Neural cell (in vitro differentiated cells): Measurements from ENCODE around the gene IRF8. TPM values are rescaled to one million over a fixed set of nuclear protein-coding genes. Genes with fewer than 3 reads are reported as not detected.
"Not testable (repeated sequence)": the region's sequence is repeated elsewhere in the genome, so short reads cannot be mapped to it uniquely, and the experiment has no call there.

Experiments used
- H2AFZ ChIP-seq: fragments of 200-600, 300-800 bp; sonication (generic), shearing (Covaris generic); 2 replicates; pipeline ENCODE4 v1.6.0; 2014; ENCODE audit warnings: low read depth, mild to moderate bottlenecking, antibody characterized with exemption, low read length, moderate library complexity
- H3F3A ChIP-seq: fragments of 200-600 bp; shearing (Covaris generic); 2 replicates; pipeline ENCODE4 v1.6.1; 2016; ENCODE audit warnings: mild to moderate bottlenecking, moderate library complexity, mixed read lengths, antibody characterized with exemption, low read length; ENCODE audit not compliant: insufficient read depth, poor library complexity, severe bottlenecking
- H3K27ac ChIP-seq: fragments of 200-600, 300-800 bp; sonication (generic), shearing (Covaris generic); 2 replicates; pipeline ENCODE4 v1.5.1; 2014; ENCODE audit warnings: mild to moderate bottlenecking, low read length, moderate library complexity
- H3K27me3 ChIP-seq: fragments of 300-800, 200-600 bp; sonication (generic), shearing (Covaris generic); 2 replicates; pipeline ENCODE4 v1.6.0; 2014; ENCODE audit warnings: mild to moderate bottlenecking, low read depth, low read length, moderate library complexity; ENCODE audit not compliant: insufficient read depth
- H3K36me3 ChIP-seq: fragments of 300-800, 200-600 bp; sonication (generic), shearing (Covaris generic); 2 replicates; pipeline ENCODE4 v1.5.1; 2014; ENCODE audit warnings: mild to moderate bottlenecking, antibody characterized with exemption, low read length, moderate library complexity; ENCODE audit not compliant: insufficient read depth
- H3K4me2 ChIP-seq: fragments of 300-800, 200-600 bp; sonication (generic), shearing (Covaris generic); 2 replicates; pipeline ENCODE4 v1.6.0; 2014; ENCODE audit warnings: mild to moderate bottlenecking, low read length
- H3K4me3 ChIP-seq: fragments of 300-800, 200-600 bp; sonication (generic), shearing (Covaris generic); 2 replicates; pipeline ENCODE4 v1.5.1; 2014; ENCODE audit warnings: mild to moderate bottlenecking, low read length, moderate library complexity
- H3K79me2 ChIP-seq: fragments of 200-600 bp; shearing (Covaris generic); replicated peaks from 2 replicates; pipeline ENCODE4 v1.6.0; 2014; ENCODE audit warnings: mild to moderate bottlenecking, low read length, moderate library complexity; ENCODE audit not compliant: insufficient read depth
- H3K9ac ChIP-seq: fragments of 300-800, 200-600 bp; sonication (generic), shearing (Covaris generic); 2 replicates; pipeline ENCODE4 v1.6.1; 2016; ENCODE audit warnings: mild to moderate bottlenecking, low read length, mixed read lengths
- H3K9me2 ChIP-seq: fragments of 200-600 bp; shearing (Covaris generic); 2 replicates; pipeline ENCODE4 v1.6.1; 2016; ENCODE audit warnings: mild to moderate bottlenecking, low read length, mixed read lengths; ENCODE audit not compliant: insufficient read depth
- H3K9me3 ChIP-seq: fragments of 200-600, 300-800 bp; sonication (generic), shearing (Covaris generic); 2 replicates; pipeline ENCODE4 v1.6.1; 2016; ENCODE audit warnings: mild to moderate bottlenecking, mixed run types, low read length, moderate library complexity, mixed read lengths
- H4K20me1 ChIP-seq: fragments of 200-600 bp; shearing (Covaris generic); 2 replicates; pipeline ENCODE4 v1.6.1; 2016; ENCODE audit warnings: mild to moderate bottlenecking, mixed run types; ENCODE audit not compliant: insufficient read depth
- EP300 ChIP-seq: fragments of 450-650 bp; conservative IDR thresholded peaks from 2 replicates; pipeline ENCODE4 v1.6.1; 2014; ENCODE audit warnings: antibody characterized with exemption, mild to moderate bottlenecking, moderate library complexity; ENCODE audit not compliant: poor library complexity, severe bottlenecking
- EZH2 ChIP-seq: fragments of 200-600, 300-800 bp; shearing (Covaris generic), sonication (generic); IDR thresholded peaks from 2 replicates; pipeline ENCODE4 v1.6.1; 2014; ENCODE audit warnings: antibody characterized with exemption, low read length, borderline replicate concordance, mild to moderate bottlenecking; ENCODE audit not compliant: insufficient read depth, poor library complexity, severe bottlenecking
- MXI1 ChIP-seq: fragments of 450-650 bp; conservative IDR thresholded peaks from 2 replicates; pipeline ENCODE4 v1.6.1; 2014; ENCODE audit warnings: antibody characterized with exemption, mild to moderate bottlenecking; ENCODE audit not compliant: poor library complexity, severe bottlenecking
- POLR2AphosphoS5 ChIP-seq: IDR thresholded peaks from 2 replicates; pipeline ENCODE4 v1.6.1; 2012
- RAD21 ChIP-seq: fragments of 450-650 bp; conservative IDR thresholded peaks from 2 replicates; pipeline ENCODE4 v1.6.1; 2014; ENCODE audit warnings: antibody characterized with exemption, mild to moderate bottlenecking, moderate library complexity
- SMC3 ChIP-seq: fragments of 450-650 bp; conservative IDR thresholded peaks from 2 replicates; pipeline ENCODE4 v1.6.1; 2014; ENCODE audit warnings: antibody characterized with exemption, mild to moderate bottlenecking, moderate library complexity; ENCODE audit not compliant: poor library complexity
- TAF1 ChIP-seq: IDR thresholded peaks from 2 replicates; pipeline ENCODE4 v1.6.1; 2012; ENCODE audit warnings: low read depth
- polyA plus RNA-seq: library from polyadenylated mRNA; depleted of rRNA; stranded (reverse); fragments of >200 nt; gene quantifications from 2 replicates; pipeline ENCODE4 v1.2.3, GENCODE V29; 2014
- TF ChIP-seq, protein P1 (sequence below): IDR thresholded peaks from 2 replicates; pipeline ENCODE4 v1.6.1; 2012; ENCODE audit warnings: borderline replicate concordance
- TF ChIP-seq, protein P2 (sequence below): fragments of 450-650 bp; IDR thresholded peaks from 2 replicates; pipeline ENCODE4 v1.5.1; 2014; ENCODE audit warnings: antibody characterized with exemption, mild to moderate bottlenecking, moderate library complexity; ENCODE audit not compliant: poor library complexity, severe bottlenecking

Gene IRF8
- polyA plus RNA-seq, 1 donor from 2014 or later, result not detected

DNA sequence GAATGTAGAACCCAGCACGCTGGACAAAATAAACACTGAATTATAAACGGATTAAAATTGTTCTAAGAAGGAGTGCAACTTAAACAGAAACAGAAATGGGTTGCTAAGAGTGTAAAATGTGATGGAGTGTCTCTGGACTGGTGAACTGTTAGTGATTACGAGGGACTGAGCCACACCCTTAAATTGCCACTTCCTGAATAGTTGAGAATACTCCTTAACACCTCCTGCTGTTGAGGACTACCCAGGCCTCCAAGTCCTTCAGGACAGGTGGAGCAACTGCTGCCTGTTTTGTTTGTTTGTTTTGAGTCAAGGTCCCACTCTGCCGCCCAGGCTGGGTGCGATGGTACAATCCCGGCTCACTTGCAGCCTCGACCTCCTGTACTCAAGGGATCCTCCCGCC is 25.8 kb upstream of the IRF8 start:
- TF ChIP-seq MXI1, result no peak
- TF ChIP-seq, protein P1, sequence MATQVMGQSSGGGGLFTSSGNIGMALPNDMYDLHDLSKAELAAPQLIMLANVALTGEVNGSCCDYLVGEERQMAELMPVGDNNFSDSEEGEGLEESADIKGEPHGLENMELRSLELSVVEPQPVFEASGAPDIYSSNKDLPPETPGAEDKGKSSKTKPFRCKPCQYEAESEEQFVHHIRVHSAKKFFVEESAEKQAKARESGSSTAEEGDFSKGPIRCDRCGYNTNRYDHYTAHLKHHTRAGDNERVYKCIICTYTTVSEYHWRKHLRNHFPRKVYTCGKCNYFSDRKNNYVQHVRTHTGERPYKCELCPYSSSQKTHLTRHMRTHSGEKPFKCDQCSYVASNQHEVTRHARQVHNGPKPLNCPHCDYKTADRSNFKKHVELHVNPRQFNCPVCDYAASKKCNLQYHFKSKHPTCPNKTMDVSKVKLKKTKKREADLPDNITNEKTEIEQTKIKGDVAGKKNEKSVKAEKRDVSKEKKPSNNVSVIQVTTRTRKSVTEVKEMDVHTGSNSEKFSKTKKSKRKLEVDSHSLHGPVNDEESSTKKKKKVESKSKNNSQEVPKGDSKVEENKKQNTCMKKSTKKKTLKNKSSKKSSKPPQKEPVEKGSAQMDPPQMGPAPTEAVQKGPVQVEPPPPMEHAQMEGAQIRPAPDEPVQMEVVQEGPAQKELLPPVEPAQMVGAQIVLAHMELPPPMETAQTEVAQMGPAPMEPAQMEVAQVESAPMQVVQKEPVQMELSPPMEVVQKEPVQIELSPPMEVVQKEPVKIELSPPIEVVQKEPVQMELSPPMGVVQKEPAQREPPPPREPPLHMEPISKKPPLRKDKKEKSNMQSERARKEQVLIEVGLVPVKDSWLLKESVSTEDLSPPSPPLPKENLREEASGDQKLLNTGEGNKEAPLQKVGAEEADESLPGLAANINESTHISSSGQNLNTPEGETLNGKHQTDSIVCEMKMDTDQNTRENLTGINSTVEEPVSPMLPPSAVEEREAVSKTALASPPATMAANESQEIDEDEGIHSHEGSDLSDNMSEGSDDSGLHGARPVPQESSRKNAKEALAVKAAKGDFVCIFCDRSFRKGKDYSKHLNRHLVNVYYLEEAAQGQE, result no peak
- no peak for TF ChIP-seq POLR2AphosphoS5
- no peak for TF ChIP-seq TAF1
- TF ChIP-seq, protein P2, sequence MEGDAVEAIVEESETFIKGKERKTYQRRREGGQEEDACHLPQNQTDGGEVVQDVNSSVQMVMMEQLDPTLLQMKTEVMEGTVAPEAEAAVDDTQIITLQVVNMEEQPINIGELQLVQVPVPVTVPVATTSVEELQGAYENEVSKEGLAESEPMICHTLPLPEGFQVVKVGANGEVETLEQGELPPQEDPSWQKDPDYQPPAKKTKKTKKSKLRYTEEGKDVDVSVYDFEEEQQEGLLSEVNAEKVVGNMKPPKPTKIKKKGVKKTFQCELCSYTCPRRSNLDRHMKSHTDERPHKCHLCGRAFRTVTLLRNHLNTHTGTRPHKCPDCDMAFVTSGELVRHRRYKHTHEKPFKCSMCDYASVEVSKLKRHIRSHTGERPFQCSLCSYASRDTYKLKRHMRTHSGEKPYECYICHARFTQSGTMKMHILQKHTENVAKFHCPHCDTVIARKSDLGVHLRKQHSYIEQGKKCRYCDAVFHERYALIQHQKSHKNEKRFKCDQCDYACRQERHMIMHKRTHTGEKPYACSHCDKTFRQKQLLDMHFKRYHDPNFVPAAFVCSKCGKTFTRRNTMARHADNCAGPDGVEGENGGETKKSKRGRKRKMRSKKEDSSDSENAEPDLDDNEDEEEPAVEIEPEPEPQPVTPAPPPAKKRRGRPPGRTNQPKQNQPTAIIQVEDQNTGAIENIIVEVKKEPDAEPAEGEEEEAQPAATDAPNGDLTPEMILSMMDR, result no peak
- TF ChIP-seq EZH2, result no peak
- no peak for TF ChIP-seq EP300
- TF ChIP-seq RAD21, result no peak
- TF ChIP-seq SMC3, result no peak
- H3K9ac ChIP-seq, result no peak overlapping the region
- no peaks in the 10 kb centered on the region for H3K27me3 ChIP-seq
- H3K9me3 ChIP-seq, result no peaks in the 10 kb centered on the region
- H3K79me2 ChIP-seq, result no peaks in the 10 kb centered on the region
- H3K27ac ChIP-seq, result no peak overlapping the region
- H3K36me3 ChIP-seq, result no peaks in the 10 kb centered on the region
- no peaks in the 10 kb centered on the region for H4K20me1 ChIP-seq
- no peak overlapping the region for H3K4me3 ChIP-seq
- H3F3A ChIP-seq, result no peaks in the 10 kb centered on the region
- H2AFZ ChIP-seq, result no peak overlapping the region
- no peak overlapping the region for H3K4me2 ChIP-seq
- H3K9me2 ChIP-seq, result no peaks in the 10 kb centered on the region

DNA sequence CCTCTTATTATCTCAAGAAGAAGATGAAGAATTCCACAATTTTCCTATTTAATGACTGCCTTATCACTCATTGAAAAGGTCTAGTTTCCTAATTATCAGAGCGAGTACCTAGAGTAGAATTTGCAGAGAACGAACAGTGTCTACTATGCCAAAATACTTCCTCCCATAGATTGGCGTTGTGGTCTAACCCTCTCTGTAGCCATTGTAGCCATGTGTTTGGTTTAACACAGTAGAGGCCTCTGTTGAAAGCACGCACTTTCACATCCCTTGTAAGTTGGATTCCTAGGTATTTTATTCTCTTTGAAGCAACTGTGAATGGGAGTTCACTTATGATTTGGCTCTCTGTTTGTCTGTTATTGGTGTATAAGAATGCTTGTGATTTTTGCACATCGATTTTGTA is 24.9 kb upstream of the IRF8 start:
- not testable (repeated sequence) for H3K4me3 ChIP-seq, H3K9me2 ChIP-seq, H3K36me3 ChIP-seq, H2AFZ ChIP-seq, H3K4me2 ChIP-seq, H4K20me1 ChIP-seq, H3K9ac ChIP-seq, H3K27me3 ChIP-seq, H3K79me2 ChIP-seq, H3K9me3 ChIP-seq, H3K27ac ChIP-seq, H3F3A ChIP-seq

DNA sequence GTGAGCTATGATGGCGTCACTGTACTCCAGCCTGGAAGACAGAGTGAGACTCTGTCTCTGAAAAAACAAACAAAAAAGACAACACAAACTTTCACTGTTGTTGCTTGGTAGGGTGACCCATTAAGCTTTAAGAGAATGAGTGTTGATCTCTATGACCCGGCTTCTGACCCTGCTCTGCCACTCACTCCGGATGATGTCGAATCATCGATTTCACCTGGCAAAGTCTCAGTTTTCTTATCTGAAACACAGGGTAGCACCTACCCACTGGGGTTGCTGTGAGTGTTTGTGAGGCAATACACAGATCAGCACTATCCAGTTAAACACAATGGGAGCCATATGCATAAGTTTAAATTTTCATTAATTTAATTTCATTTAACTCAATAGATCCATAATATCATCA is 20.6 kb upstream of the IRF8 start:
- no peaks in the 10 kb centered on the region for H4K20me1 ChIP-seq
- no peaks in the 10 kb centered on the region for H3F3A ChIP-seq
- no peaks in the 10 kb centered on the region for H3K9me2 ChIP-seq

More for the DNA sequence above, 20.6 kb upstream of the IRF8 start:
- H3K4me2 ChIP-seq, result no peak overlapping the region
- no peaks in the 10 kb centered on the region for H3K27me3 ChIP-seq
- TF ChIP-seq TAF1, result no peak
- TF ChIP-seq SMC3, result no peak
- no peak for TF ChIP-seq MXI1
- TF ChIP-seq, protein P1, result no peak
- no peak for TF ChIP-seq RAD21
- no peak for TF ChIP-seq POLR2AphosphoS5
- TF ChIP-seq EZH2, result no peak
- TF ChIP-seq EP300, result no peak
- TF ChIP-seq, protein P2, result no peak
- H2AFZ ChIP-seq, result no peak overlapping the region
- H3K36me3 ChIP-seq, result no peaks in the 10 kb centered on the region
- H3K79me2 ChIP-seq, result no peaks in the 10 kb centered on the region
- no peaks in the 10 kb centered on the region for H3K9me3 ChIP-seq
- no peak overlapping the region for H3K4me3 ChIP-seq
- no peak overlapping the region for H3K9ac ChIP-seq
- no peak overlapping the region for H3K27ac ChIP-seq
